Fibroblast of lung (primary cell): ENCODE data around the gene CIPC.

Experiments
- EZH2 ChIP-seq: IDR thresholded peaks from 2 replicates; pipeline ENCODE4 v1.5.1; 2012; ENCODE audit warnings: low read length, control low read depth, mild to moderate bottlenecking; ENCODE audit errors: missing control alignments
- TF ChIP-seq, protein P1 (sequence below), 2 donors: IDR thresholded peaks in 1 of 2; conservative IDR thresholded peaks in 1 of 2; 1 replicate in 1 of 2; 2 replicates in 1 of 2; pipeline ENCODE4 v1.5.1; 2011 to 2012; ENCODE audit warnings: low read length in 2 of 2, control low read depth in 1 of 2, inconsistent platforms in 1 of 2, low read depth in 1 of 2, mild to moderate bottlenecking in 1 of 2

- TF ChIP-seq, protein P1, sequence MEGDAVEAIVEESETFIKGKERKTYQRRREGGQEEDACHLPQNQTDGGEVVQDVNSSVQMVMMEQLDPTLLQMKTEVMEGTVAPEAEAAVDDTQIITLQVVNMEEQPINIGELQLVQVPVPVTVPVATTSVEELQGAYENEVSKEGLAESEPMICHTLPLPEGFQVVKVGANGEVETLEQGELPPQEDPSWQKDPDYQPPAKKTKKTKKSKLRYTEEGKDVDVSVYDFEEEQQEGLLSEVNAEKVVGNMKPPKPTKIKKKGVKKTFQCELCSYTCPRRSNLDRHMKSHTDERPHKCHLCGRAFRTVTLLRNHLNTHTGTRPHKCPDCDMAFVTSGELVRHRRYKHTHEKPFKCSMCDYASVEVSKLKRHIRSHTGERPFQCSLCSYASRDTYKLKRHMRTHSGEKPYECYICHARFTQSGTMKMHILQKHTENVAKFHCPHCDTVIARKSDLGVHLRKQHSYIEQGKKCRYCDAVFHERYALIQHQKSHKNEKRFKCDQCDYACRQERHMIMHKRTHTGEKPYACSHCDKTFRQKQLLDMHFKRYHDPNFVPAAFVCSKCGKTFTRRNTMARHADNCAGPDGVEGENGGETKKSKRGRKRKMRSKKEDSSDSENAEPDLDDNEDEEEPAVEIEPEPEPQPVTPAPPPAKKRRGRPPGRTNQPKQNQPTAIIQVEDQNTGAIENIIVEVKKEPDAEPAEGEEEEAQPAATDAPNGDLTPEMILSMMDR (conservative IDR thresholded peaks at IDR 0.05 in 1 of 2, IDR thresholded peaks at IDR 0.05 in 1 of 2; ENCODE audit: low read depth in 1 of 2, low read length in 2 of 2): no peak
- TF ChIP-seq EZH2: no peak
Observed at GRCh38 chr14:77111021-77111420, 13.0 kb downstream of the CIPC start.
